GM19351 (cell line): ENCODE results near the gene IFT52.
"Not testable (repeated sequence)": the region's sequence is repeated elsewhere in the genome, so short reads cannot be mapped to it uniquely, and the experiment has no call there.

Experiments
- ATAC-seq: cut with Tn5 transposase; IDR thresholded peaks from one replicate; pipeline ENCODE4 v1.9.1; 2021; ENCODE audit warnings: mild to moderate bottlenecking, moderate library complexity; ENCODE audit not compliant: unreplicated experiment

Gene IFT52

DNA sequence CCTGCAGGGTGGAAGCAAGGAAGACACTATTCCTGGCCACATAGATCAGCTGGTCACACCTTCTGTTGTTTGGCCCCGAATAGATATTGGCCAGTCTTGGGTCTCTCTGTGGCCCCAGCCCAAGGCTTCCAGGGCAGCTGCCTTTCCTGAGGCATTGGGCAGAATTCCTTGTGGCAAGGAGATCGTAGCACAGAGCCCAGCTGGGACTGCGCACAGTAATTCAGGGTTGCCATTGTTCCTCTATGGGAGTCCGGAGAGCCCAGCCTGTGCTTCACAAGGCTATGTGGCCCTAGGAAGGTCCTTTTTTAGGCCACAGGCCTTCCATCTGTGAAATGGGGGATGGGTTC lies 25.0 kb upstream of the IFT52 start:
- ATAC-seq: no peak

DNA sequence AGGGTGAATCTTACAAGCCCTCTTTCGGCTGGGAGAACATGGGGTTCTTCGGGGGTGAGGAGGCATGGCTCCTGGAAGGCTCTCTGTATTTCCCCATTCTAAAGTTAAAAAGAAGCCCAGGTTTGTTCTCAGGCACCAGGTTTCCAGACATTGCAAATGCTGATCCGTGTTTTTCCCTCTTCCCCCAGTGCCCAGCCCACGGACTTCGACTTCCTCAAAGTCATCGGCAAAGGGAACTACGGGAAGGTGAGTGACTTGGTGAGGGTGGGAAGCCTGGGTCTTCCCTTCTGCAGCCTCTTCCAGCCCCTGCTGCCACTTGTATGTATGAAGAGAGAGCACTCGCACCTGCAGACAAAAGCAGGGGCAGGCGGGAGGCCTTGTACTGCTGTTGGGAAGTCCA lies 23.3 kb upstream of the IFT52 start:
- ATAC-seq: no peak

DNA sequence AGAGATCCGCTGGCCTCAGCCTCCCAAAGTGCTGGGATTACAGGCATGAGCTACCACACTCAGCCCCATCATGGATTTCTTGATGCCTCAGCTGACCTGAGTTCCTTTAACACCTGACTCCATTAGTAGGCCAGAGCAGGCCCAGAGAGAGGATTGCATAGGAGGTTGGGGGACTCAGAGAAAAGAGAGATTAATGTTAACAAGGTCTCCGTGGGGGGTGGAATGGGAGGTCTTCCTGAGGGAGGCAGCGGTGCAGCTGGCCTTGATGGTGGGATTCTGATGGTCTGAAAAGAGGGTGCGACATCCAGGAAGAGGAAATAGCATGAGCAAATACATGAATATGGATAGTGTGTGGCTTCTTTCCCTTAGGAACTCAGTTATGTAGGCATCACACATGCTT lies 22.0 kb upstream of the IFT52 start:
- ATAC-seq: no peak

DNA sequence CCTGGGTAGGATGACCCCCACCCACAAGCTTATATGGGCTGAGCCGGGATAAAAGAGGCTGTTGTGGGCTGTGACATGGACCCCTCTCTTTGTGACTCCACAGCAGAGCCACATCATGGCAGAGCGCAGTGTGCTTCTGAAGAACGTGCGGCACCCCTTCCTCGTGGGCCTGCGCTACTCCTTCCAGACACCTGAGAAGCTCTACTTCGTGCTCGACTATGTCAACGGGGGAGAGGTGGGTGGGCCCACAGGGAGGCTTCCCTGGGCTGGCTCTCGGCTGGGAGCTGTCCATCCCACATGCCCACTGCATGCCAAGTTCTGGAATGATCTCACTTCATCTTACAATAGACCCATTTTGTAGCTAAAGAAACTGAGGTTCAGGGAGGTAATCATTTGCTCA lies 21.5 kb upstream of the IFT52 start:
- no peak for ATAC-seq

DNA sequence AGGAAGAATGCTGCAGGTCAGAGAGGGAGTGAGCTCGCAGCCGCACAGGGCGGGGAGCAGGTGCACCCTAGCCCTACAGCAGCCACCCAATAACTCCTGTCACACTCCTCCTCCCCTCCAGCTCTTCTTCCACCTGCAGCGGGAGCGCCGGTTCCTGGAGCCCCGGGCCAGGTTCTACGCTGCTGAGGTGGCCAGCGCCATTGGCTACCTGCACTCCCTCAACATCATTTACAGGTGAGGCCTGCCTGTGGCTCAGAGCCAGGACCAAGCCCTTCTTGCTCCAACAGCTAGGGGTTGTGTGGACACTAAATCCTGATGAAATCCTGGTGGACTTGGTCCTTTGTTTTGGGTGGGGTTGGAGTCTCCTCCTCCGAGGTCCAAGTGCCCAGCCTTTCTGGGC lies 20.2 kb upstream of the IFT52 start:
- ATAC-seq: no peak

DNA sequence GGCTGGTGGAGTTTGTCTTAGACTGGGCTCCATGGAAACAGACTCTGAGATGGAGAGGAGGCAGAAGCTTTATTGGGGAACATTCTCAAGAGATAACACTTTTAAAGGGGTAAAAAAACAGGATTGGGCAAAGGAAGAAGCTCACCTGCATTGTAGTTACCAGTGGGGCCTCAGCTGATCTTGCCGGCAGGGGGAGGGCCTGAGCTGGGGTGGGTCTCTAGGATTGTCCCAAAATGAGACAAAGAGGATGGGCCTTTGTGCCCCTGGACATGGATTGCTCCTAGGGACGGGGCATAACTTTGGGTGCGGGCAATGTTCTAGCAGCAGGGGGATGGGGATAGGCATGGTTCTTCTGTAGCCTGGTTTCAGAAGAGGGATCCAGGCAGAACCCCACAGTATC lies 19.4 kb upstream of the IFT52 start:
- no peak for ATAC-seq

DNA sequence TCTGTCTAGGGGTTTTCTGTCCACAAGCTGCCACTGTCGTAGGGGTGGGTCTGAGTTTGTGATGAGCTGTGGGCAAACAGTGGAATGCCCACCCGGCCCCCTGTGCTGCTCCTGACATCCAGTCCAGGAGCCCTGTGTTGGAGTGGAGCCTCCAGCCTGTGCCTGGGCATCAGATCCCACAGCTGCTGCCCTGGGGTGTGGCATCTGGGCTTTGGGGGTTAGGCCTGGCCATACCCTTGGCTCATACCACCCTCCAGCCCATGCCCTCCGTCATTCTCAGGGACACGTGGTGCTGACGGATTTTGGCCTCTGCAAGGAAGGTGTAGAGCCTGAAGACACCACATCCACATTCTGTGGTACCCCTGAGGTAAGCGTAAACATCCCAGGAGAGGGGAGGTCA lies 19.0 kb upstream of the IFT52 start:
- no peak for ATAC-seq

DNA sequence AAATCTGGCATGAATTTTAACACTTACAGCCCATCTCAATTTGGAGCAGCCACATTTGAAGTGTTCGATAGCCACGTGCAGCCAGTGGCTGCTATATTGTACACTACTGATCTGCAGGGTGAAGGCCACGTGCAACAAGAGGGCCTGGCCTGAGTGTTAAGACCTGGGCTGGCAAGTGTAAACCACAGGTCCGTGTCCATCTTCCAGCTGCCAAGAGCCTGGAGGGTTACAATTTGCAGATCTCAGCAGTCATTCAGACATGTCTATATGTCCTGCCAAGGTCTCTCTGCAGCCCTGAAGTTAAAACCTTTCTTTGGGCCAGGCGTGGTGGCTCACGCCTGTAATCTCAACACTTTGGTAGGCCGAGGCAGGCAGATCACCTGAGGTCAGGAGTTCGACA lies 17.8 kb upstream of the IFT52 start:
- ATAC-seq: no peak

DNA sequence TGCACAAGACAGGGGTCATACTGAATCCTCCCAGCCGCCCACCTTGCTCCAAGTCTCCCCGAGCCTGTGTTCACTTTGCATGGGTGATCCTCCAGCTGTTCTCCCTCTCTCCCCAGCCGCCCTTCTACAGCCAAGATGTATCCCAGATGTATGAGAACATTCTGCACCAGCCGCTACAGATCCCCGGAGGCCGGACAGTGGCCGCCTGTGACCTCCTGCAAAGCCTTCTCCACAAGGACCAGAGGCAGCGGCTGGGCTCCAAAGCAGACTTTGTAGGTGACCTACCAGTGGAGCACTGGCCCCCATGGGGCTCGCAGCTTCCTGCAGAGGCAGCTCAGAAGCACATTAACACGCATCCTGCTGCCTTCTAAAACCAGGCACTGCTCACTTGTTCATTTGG lies 14.6 kb upstream of the IFT52 start:
- no peak for ATAC-seq

DNA sequence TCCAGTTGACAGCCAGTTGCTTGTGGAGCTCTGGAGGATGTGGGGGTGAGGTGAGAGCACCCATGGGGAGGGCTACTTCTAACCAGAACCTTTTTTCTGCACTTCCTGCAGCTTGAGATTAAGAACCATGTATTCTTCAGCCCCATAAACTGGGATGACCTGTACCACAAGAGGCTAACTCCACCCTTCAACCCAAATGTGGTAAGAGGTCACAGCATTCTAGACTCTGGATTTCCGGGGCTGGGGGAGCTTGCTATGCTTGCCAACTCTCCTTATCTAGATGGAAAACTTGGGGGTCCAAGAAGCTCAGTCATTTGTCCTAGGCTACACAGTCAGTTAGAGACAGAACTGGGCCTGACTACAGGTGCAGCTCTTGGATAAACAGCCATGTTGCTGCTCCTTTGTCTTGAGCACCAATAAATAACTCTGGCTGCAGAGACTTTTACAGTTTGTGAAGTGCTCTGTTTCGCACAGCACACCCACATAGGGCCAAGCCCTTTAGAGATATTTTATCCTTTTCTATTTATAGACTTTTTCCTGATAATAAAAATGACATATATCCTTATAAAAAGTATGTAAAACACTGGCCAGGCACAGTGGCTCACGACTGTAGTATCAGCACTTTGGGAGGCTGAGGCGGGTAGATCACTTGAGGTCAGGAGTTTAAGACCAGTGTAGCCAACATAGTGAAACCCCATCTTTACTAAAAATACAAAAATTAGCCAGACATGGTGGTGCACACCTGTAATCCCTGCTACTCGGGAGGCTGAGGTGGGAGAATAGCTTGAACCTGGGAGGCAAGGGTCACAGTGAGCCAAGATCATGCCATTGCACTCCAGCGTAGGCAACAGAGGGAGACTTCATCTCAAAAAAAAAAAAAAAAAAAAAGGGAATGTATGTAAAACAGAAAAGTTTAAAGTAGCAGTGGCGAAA lies 10.6 kb upstream of the IFT52 start:
- no peak for ATAC-seq

DNA sequence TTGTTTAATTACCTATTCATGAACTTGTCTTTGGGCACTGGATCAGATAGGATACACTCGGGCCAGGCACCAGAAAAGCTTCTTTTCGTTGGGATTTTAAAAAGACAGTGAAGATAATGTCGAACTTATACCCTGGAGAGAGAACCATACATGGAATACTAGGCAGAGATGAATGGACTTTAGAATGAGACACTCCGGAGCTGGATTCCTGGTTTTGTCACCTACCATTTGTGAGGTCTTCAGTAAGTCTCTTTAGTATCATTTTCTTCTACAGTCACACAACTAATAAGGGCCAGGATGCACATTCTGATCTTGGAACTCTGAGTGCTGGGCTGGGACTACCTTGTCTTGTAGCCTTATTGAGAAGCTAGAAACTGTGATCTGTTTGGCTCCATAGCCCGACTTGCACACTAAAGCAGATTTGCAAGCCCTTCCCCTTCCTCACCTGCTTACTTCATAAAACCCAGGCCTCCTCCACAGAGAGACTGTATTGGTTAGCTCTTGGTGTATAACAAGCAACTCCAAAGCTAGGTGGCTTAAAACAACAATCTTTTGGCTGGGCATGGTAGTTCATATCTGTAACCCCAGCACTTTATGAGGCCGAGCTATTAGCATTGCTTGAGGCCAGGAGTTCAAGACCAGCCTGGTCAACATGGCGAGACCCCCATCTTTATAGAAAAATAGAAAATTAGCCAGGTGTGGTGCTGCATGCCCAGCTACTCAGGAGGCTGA lies 7.4 kb upstream of the IFT52 start:
- ATAC-seq: no peak

DNA sequence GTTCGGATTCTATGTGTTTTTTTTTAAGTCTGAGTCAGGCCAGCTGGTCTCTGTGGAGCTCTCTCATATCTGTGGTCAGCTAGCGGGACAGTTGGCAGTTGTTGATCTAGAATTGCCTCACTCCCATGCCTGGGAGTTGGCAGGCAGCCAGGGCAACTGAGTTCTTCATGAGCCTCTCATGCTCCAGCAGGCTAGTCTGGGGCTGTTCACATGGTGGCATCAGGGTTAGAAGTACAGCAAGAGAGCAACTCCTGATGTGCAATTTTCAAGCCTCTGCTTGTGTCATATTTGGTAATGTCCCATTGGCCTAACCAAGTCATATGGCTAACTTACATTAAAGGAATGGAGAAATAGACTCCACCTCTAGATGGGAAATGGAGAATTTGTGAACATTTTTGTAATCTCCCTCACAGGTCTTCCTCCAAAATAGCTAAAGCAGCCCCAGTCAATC lies 6.7 kb upstream of the IFT52 start:
- ATAC-seq: no peak

DNA sequence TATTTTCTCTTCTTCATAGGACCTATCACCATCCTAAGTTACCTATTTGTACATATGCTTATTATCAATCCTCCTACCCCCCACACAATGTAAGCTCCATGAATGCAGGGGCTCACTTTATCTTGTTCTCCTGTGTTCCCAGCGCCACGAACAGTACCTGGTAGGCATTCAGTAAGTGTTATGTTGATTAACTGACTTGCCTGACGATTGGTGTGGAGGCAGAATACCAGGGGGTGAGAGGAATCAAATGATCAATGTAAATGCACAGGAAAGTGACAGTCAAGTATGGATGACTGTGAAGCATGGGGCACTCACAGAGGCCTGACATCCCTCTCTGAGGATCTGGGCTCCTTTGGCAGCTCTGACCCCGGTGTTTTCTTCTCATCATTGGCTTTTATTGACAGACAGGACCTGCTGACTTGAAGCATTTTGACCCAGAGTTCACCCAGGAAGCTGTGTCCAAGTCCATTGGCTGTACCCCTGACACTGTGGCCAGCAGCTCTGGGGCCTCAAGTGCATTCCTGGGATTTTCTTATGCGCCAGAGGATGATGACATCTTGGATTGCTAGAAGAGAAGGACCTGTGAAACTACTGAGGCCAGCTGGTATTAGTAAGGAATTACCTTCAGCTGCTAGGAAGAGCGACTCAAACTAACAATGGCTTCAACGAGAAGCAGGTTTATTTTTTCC lies 6.1 kb upstream of the IFT52 start:
- ATAC-seq: no peak

DNA sequence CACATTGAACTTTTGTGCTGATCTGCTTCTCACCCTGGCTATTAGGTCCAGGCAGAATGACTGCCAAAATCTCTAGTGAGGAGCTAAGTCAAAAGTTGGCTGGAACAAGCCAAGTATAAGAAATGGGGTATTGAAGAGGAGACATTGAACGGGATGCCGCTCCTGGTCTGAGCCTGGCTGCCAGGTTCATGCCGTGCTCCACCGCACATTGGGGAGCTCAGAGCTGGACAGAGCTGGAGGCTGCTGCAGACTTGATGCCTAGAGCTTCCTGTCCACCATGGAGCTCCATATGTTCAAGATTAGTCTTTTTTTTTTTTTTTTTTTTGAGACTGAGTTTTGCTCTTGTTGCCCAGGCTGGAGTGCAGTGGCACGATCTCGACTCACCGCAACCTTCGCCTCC lies 4.1 kb upstream of the IFT52 start:
- no peak for ATAC-seq

DNA sequence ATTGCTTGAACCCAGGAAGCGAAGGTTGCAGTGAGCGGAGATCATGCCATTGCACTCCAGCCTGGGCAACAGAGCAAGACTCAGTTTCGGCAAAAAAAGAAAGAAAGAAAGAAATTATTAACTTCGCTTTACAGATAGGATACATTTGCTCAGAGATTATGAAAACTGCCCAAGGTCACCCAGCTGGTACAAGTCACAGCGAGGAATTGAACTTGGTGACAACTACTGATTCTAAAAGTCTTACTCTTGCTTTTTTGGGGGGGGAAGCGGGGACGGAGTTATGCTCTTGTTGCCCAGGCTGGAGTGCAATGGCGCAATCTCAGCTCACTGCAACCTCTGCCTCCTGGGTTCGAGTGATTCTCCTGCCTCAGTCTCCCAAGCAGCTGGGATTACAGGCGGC lies 2.2 kb upstream of the IFT52 start:
- not testable (repeated sequence) for ATAC-seq

DNA sequence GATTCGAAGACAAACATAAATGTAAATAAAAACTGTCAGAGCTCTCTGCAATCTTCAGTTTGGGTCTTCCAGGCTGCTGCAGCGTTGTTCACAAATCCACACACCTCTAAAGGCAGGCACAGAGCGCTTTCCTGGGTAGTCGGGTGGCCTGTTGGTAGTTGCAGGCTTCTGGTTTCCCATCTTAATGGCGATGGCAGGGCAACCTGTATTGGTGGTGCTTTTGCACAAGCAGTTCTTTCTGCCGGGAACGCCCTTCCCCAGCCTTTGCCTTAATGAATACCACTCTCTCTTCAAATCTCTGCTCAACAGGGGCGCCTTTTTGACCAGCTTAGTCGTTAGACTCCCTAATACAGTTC lies 723 bp upstream of the IFT52 start:
- no peak for ATAC-seq

DNA sequence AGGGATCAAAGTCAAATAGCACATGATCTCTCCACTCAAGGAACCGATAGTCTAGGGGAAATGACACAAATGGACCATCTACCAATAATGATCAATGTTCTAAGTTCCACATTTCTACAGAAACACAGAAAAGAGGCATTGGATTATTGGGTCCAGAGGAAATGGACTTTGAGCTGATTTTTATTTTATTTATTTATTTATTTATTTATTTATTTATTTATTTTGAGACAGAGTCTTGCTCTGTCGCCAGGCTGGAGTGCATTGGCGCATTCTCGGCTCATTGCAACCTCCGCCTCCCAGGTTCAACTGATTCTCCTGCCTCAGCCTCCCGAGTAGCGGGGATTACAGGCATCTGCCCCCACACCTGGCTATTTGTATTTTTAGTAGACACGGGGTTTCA lies 11.2 kb downstream of the IFT52 start:
- not testable (repeated sequence) for ATAC-seq

DNA sequence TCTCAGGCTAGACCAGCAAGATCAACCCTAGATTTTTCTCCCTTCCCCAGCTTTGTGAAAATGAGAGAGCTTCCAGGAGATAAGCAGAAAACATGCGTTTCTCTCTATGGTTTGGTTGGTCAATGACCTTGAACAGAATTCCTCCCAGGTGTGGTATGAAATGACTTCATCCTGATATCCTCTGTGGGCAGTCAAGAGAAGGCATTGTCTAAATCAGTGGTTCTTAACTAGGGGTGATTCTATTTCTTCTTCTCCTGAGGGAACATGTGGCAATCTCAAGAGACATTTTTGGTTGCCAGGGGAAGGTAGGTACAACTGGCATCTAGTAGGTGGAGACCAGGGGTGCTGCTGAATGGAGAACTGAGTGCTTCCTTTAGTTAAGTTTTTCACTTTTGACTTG lies 12.4 kb downstream of the IFT52 start:
- ATAC-seq: no peak

DNA sequence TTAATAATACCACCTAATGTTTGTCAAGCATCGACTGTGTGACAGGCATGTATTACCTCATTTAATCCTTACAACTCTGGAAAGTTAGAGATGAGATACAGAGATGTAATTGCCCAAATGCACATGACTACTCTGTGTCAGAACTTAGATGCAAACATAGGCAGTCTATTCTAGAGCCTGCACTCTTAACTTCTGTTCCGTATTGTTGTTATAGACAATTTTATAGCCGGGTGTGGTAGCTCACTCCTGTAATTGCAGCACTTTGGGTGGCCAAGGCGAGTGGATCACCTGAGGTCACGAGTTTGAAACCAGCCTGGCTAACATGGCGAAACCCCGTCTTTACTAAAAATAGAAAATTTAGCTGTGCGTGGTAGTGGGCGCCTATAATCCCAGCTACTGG lies 15.0 kb downstream of the IFT52 start:
- no peak for ATAC-seq

DNA sequence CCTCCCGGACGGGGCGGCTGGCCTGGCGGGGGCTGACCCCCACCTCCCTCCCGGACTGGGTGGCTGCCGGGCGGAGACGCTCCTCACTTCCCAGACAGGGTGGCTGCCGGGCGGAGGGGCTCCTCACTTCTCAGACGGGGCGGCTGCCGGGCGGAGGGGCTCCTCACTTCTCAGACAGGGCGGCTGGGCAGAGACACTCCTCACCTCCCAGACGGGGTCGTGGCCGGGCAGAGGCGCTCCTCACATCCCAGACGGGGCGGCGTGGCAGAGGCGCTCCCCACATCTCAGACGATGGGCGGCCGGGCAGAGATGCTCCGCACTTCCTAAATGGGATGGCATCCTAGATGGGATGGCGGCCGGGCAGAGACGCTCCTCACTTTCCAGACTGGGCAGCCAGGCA lies 16.5 kb downstream of the IFT52 start:
- not testable (repeated sequence) for ATAC-seq

DNA sequence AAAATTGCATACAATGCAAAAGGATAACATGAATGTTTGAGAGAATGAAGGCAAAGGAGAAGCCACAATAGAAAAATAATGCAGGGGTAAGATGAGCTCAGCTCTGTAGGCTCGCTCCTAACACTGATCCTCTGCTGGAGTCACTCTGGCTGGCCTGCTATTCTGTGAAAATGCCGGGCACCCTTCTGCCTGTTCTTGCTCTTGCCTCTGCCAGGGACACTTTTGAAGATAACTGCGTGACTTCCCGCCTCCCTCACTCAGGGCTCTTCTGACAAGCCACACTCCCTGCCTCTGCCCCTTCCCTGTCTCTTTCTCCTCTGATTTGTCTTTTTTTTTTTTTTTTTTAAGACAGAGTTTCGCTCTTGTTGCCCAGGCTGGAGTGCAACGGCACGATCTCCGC lies 40.9 kb downstream of the IFT52 start:
- ATAC-seq: no peak

DNA sequence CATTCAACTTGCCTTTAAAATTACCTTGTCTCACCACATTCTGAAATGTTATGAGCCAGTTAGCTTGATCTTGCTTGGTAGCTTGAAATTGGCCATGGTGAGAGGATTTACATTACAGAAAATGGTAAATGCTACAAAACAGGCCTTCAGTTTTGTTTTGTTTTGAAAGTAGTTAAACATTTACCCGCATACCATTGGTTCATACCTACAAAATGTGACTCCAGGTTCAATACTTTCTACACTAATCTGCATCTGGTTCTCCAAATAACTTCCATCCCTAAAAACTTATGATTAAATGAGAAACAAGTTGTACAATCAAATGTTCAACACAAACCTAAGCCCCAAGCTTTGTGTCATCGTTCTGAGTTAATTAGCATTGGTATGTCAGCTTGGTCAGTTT lies 45.7 kb downstream of the IFT52 start:
- ATAC-seq: no peak
